GM12875 (cell line): Measurements from ENCODE around the gene TMEM40.

Experiments
- H3K4me3 ChIP-seq: one replicate; pipeline ENCODE4 v1.5.1; 2011; ENCODE audit warnings: low read depth, low read length, control low read depth
- TF ChIP-seq, protein P1 (sequence below): IDR thresholded peaks from 2 replicates; pipeline ENCODE4 v1.5.1; 2011; ENCODE audit warnings: low read depth, mild to moderate bottlenecking, control low read depth, inconsistent platforms, low read length, moderate library complexity, borderline replicate concordance; ENCODE audit not compliant: insufficient read depth

The TMEM40 gene

DNA sequence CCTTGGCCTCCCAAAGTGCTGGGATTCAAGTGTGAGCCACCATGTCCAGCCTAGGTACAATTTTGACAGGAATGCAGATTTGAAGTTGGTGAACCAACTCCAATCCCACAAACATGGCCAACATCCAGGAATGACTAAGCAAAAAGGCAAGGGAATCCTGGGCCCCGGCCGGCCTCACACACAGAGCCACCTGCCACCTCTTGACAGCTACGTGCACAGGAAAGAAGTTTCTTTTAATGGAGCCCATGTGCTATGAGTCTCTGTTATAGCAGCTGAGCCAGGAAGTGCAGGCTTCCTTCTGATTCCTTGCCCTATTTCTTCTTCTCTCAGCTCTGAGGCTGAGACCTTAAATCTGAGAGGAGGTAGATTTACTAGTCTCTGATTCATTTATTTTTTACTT, 8.8 kb downstream of the TMEM40 start:
- no peak overlapping the region for H3K4me3 ChIP-seq
- TF ChIP-seq, protein P1, sequence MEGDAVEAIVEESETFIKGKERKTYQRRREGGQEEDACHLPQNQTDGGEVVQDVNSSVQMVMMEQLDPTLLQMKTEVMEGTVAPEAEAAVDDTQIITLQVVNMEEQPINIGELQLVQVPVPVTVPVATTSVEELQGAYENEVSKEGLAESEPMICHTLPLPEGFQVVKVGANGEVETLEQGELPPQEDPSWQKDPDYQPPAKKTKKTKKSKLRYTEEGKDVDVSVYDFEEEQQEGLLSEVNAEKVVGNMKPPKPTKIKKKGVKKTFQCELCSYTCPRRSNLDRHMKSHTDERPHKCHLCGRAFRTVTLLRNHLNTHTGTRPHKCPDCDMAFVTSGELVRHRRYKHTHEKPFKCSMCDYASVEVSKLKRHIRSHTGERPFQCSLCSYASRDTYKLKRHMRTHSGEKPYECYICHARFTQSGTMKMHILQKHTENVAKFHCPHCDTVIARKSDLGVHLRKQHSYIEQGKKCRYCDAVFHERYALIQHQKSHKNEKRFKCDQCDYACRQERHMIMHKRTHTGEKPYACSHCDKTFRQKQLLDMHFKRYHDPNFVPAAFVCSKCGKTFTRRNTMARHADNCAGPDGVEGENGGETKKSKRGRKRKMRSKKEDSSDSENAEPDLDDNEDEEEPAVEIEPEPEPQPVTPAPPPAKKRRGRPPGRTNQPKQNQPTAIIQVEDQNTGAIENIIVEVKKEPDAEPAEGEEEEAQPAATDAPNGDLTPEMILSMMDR, result no peak

DNA sequence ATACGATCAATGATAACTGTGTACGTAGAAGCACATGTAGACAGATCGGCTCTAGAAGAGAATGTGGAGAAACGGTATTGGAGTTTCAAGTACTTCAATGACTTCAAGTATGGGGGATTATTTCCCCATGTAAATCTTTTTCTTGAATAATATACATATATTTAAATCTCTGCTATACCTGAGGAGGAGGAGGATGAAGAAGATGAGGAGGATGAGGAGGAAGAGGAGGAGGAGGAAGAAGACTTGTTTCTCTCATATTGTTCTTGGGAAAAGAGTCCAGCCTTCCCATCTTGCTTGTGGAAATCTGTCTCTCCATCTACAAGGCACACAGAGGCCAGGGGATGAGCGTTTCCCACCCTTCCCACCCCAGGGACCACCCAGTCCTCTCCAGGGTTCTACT, 10.6 kb downstream of the TMEM40 start:
- H3K4me3 ChIP-seq, result no peak overlapping the region
- TF ChIP-seq, protein P1, result no peak

DNA sequence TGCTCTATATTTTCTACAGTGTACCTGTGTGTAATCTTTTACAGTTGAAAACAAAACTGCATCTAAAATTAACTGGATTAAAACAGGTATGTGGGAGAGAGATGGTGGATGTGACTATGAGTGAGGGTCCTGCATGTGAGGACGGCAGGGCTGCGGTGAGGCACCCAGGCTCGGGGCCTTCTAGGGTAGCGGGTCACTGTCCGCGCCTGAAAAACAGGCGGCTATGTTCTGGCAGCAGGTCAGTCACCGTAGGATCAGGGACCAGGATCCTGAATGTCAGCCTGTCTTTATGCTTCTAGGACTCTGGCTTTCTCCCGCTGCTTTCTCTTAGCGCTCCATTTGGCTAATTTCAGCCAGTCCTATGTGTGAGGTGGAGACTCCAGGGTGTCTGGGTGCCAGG, 12.6 kb downstream of the TMEM40 start:
- TF ChIP-seq, protein P1, result no peak
- no peak overlapping the region for H3K4me3 ChIP-seq

DNA sequence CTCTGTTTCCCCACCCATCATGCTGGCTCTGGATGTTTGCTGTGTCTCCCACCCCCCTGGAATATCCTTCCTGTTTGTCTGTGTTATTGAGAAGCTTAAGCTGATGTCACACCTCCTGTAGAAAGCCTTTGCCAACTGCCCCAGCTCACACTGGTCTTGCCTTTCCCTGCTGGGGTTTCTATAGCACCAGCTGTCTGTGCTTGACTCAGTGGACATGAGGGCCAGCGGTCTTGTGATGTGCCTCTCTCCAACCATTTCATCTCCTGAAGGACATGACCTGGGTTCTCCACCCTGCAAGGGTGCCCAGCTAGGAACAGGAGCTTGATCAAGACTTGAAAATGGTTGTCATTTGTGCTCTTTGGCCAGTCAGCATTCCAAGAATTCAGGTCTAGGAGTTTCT, 14.7 kb downstream of the TMEM40 start:
- no peak overlapping the region for H3K4me3 ChIP-seq
- TF ChIP-seq, protein P1, result no peak

DNA sequence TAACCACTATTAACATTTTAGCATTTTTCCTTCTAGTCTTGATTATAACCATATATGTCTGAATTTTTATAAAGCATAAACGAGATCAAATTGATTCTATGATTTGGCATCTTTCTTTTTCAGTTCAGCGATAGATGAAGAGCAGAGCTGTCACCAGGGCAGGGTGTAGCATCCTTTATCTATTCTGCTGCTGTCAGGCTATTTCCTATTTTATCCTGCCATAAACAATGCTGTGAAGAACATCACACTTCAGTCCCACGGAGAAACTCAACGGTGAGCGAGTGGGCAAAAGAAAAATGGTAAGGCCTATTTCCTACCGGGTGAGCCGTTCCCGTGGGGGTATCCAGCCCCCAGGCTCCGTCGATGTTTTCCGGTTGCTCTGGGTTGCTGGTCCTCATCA, 15.5 kb downstream of the TMEM40 start:
- TF ChIP-seq, protein P1, result no peak

DNA sequence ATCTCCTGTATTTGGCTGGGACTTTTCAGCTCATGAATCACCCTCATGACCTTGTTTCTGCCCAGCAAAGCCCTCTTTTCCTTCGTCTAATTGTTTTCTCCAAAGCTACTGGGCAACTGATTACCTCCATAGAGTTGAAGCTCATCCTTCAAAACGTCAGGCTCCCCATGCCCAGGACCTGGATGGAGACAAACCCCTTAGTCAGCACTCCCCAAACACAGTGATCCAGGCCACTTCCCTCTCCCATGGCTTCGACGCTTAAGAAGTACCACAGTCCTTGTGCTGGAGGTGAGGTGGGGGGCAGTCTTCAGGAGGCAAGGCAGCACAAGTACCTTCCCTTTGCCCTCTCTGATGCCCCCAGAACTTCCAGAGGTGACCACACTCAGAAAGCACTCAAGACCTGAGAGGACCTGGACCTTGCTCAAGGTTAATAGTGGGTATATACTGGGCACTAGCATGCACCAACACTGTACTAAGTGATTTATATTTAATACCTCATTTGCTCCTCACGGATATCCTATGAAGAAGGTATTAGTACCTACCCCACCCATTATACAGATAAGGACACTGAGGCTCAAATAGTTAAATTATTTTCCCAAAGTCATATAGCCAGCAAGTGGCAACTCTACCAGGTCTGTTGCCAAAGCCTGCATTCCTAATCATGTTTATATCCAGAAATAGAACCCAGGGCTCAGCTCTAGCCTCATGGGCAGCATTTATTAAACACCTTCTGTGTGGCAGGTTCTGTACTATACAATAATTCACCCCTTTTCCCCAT, 16.5 kb downstream of the TMEM40 start:
- H3K4me3 ChIP-seq, result no peak overlapping the region
- TF ChIP-seq, protein P1, result no peak

More for the DNA sequence above, 15.5 kb downstream of the TMEM40 start:
- no peak overlapping the region for H3K4me3 ChIP-seq

DNA sequence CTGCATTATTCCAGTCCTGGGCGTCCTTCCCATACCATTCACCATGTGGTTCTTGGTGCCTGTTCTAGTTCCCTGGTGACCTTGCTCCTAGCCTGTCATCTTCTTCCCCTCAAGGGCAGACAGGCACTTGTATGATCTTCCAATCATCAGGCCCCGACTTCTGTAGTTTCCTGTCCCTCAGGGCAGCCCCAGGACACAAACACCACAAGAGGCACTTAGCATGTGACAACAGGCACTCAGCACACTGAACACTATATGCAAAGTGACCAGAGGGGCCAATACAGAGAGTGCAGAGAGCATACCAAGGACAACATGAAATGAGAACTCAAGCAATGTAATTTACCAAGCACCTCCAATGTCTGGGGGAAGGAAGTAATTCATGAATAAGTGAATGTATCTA, 17.9 kb downstream of the TMEM40 start:
- TF ChIP-seq, protein P1, result no peak
- H3K4me3 ChIP-seq, result no peak overlapping the region
